Stimulated activated CD8-positive, alpha-beta memory T cell treated with anti-CD3 and anti-CD28 coated beads, Interleukin-4, amount 100 ng/mL, for 1 hour (primary cell): ENCODE measurements around the gene HPRT1.
"Not testable (repeated sequence)": the region's sequence is repeated elsewhere in the genome, so short reads cannot be mapped to it uniquely, and the experiment has no call there.

Experiments
- DNase-seq, 2 donors: peaks; one replicate each; pipeline ENCODE4 v3.0.0-alpha.2; 2020; ENCODE audit warnings: low read depth in 2 of 2, low spot score in 1 of 2

Gene HPRT1

GRCh38 chrX:134460005-134460861 is at the start of gene HPRT1:
Gene HPRT1 (plus strand): TSS chrX:134460165. CDS start chrX:134460312, 147 bp downstream.
- peak; percentile 36 to 59 for DNase-seq

- no peak for DNase-seq
Measured at GRCh38 chrX:134416087-134416486, 43.9 kb upstream of the HPRT1 start.

- no peak for DNase-seq
Measured at GRCh38 chrX:134418317-134419113, 41.5 kb upstream of the HPRT1 start.

GRCh38 chrX:134419784-134420183 is 40.2 kb upstream of the HPRT1 start:
- no peak for DNase-seq

GRCh38 chrX:134423606-134424005 is 36.4 kb upstream of the HPRT1 start:
- DNase-seq, result no peak

GRCh38 chrX:134426281-134426680 is 33.7 kb upstream of the HPRT1 start:
- DNase-seq, result no peak

- no peak for DNase-seq
Measured at GRCh38 chrX:134431894-134432293, 28.1 kb upstream of the HPRT1 start.

- DNase-seq, result no peak
Measured at GRCh38 chrX:134435894-134436293, 24.1 kb upstream of the HPRT1 start.

GRCh38 chrX:134443020-134443419 is 16.9 kb upstream of the HPRT1 start:
- no peak for DNase-seq

GRCh38 chrX:134443461-134443860 is 16.5 kb upstream of the HPRT1 start:
- DNase-seq, result no peak

GRCh38 chrX:134444681-134445080 is 15.3 kb upstream of the HPRT1 start:
- DNase-seq, result no peak

GRCh38 chrX:134452596-134452995 is 7.4 kb upstream of the HPRT1 start:
- no peak for DNase-seq

- no peak for DNase-seq
Measured at GRCh38 chrX:134453631-134454030, 6.3 kb upstream of the HPRT1 start.

GRCh38 chrX:134454506-134454905 is 5.5 kb upstream of the HPRT1 start:
- no peak for DNase-seq

GRCh38 chrX:134457708-134458107 is 2.3 kb upstream of the HPRT1 start:
- DNase-seq, result no peak

- no peak for DNase-seq
Measured at GRCh38 chrX:134459683-134460004, 321 bp upstream of the HPRT1 start.

- no peak for DNase-seq
Measured at GRCh38 chrX:134460862-134461220, 876 bp downstream of the HPRT1 start.

GRCh38 chrX:134461437-134461836 is 1.5 kb downstream of the HPRT1 start:
- DNase-seq, result no peak

- DNase-seq, result no peak
Measured at GRCh38 chrX:134462927-134463326, 3.0 kb downstream of the HPRT1 start.

- DNase-seq, result not testable (repeated sequence)
Measured at GRCh38 chrX:134464453-134464852, 4.5 kb downstream of the HPRT1 start.

GRCh38 chrX:134469486-134469885 is 9.5 kb downstream of the HPRT1 start:
- no peak for DNase-seq

- no peak for DNase-seq
Measured at GRCh38 chrX:134470013-134470412, 10.0 kb downstream of the HPRT1 start.
